OCI-LY1 (cell line): ENCODE measurements around the gene STAT4.
A peak's percentile ranks its signal among the peaks of the same experiment; 100 is the strongest.

Experiments used
- H2AFZ ChIP-seq: fragments of 200-600 bp; sonication (generic), shearing (Covaris generic); 2 replicates; pipeline ENCODE4 v1.6.0; 2014; ENCODE audit warnings: antibody characterized with exemption, mild to moderate bottlenecking, low read length
- H3F3A ChIP-seq: fragments of 200-600 bp; sonication (generic), shearing (Covaris generic); 2 replicates; pipeline ENCODE4 v1.6.0; 2014; ENCODE audit warnings: mild to moderate bottlenecking, antibody characterized with exemption, low read length, moderate library complexity; ENCODE audit not compliant: insufficient read depth
- H3K27ac ChIP-seq: fragments of 200-600 bp; sonication (generic); 2 replicates; pipeline ENCODE4 v1.5.1; 2014; ENCODE audit warnings: low read length, mixed run types, mild to moderate bottlenecking, low read depth; ENCODE audit not compliant: poor library complexity, severe bottlenecking
- H3K27me3 ChIP-seq: fragments of 200-600 bp; sonication (generic); 2 replicates; pipeline ENCODE4 v1.6.0; 2014; ENCODE audit warnings: antibody characterized with exemption, mild to moderate bottlenecking, low read length, moderate library complexity; ENCODE audit not compliant: insufficient read depth
- H3K36me3 ChIP-seq: fragments of 200-600 bp; sonication (generic); 2 replicates; pipeline ENCODE4 v1.6.1; 2014; ENCODE audit warnings: mild to moderate bottlenecking, antibody characterized with exemption, low read length, moderate library complexity, mixed read lengths; ENCODE audit not compliant: insufficient read depth
- H3K4me1 ChIP-seq: fragments of 200-600 bp; sonication (generic); 2 replicates; pipeline ENCODE4 v1.5.1; 2014; ENCODE audit warnings: mild to moderate bottlenecking, low read length, moderate library complexity; ENCODE audit not compliant: insufficient read depth, severe bottlenecking
- H3K4me2 ChIP-seq: fragments of 200-600 bp; sonication (generic), shearing (Covaris generic); 2 replicates; pipeline ENCODE4 v1.6.1; 2014; ENCODE audit warnings: low read length
- H3K4me3 ChIP-seq: fragments of 200-600 bp; sonication (generic); 2 replicates; pipeline ENCODE4 v1.5.1; 2014; ENCODE audit warnings: low read length, low read depth, mild to moderate bottlenecking, mixed read lengths; ENCODE audit not compliant: poor library complexity, severe bottlenecking
- H3K79me2 ChIP-seq: fragments of 200-600 bp; shearing (Covaris generic); 2 replicates; pipeline ENCODE4 v1.6.1; 2016; ENCODE audit warnings: mixed run types, low read length, mixed read lengths; ENCODE audit not compliant: insufficient read depth
- H3K9ac ChIP-seq: fragments of 200-600 bp; sonication (generic), shearing (Covaris generic); 2 replicates; pipeline ENCODE4 v1.6.1; 2014; ENCODE audit warnings: mild to moderate bottlenecking, low read length, mixed read lengths
- H3K9me2 ChIP-seq: fragments of 200-600 bp; sonication (generic), shearing (Covaris generic); 2 replicates; pipeline ENCODE4 v1.6.1; 2014; ENCODE audit warnings: low read depth, mild to moderate bottlenecking, low read length, mixed read lengths
- H3K9me3 ChIP-seq: fragments of 200-600 bp; shearing (Covaris generic); 2 replicates; pipeline ENCODE4 v1.6.1; 2014; ENCODE audit warnings: low read length, mixed read lengths
- H4K20me1 ChIP-seq: fragments of 200-600 bp; sonication (generic), shearing (Covaris generic); 2 replicates; pipeline ENCODE4 v1.6.0; 2016; ENCODE audit warnings: mild to moderate bottlenecking, low read length; ENCODE audit not compliant: insufficient read depth
- CTCF ChIP-seq: fragments of 200-600 bp; sonication (generic), shearing (Covaris generic); IDR thresholded peaks from 2 replicates; pipeline ENCODE4 v1.5.1; 2017; ENCODE audit warnings: mild to moderate bottlenecking, antibody characterized with exemption, low read length, moderate library complexity, mixed read lengths
- EZH2 ChIP-seq: fragments of 200-600 bp; sonication (generic), shearing (Covaris generic); IDR thresholded peaks from 2 replicates; pipeline ENCODE4 v1.8.0; 2017; ENCODE audit warnings: borderline replicate concordance, mixed run types, mild to moderate bottlenecking, antibody characterized with exemption, low read length, moderate library complexity, mixed read lengths

STAT4 gene

DNA sequence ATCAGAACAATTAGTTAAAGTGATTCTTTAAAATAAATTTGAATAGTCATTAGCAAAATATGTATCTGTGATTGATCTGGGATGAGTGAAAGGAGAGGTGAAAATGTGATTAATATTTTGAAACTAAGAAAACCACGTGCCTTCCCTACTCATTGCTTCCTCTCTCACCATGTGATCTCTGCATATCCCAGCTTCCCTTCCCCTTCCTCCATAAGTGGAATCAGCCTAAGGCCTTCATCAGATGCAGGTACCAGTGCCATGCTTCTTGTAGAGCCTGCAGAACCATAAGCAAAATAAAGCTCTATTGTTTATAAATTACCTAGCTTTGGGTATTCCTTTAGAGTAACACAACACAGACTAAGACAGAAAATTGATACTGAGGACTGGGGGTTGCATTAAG lies 125.7 kb downstream of the STAT4 start:
- H3K4me3 ChIP-seq: no peak overlapping the region
- no peaks in the 10 kb centered on the region for H3K9me3 ChIP-seq
- H3F3A ChIP-seq: no peaks in the 10 kb centered on the region
- H3K4me2 ChIP-seq: no peak overlapping the region
- H3K79me2 ChIP-seq: no peaks in the 10 kb centered on the region
- H3K27ac ChIP-seq: no peak overlapping the region
- TF ChIP-seq CTCF (no peak), EZH2 (no peak)
- H3K27me3 ChIP-seq: no peaks in the 10 kb centered on the region
- no peak overlapping the region for H2AFZ ChIP-seq
- peaks cover 12% of the 10 kb centered on the region for H3K4me1 ChIP-seq
- no peaks in the 10 kb centered on the region for H4K20me1 ChIP-seq
- H3K9me2 ChIP-seq: no peaks in the 10 kb centered on the region
- H3K9ac ChIP-seq: no peak overlapping the region
- H3K36me3 ChIP-seq: no peaks in the 10 kb centered on the region

GRCh38 chr2:191023235-191023679 lies 127.5 kb downstream of the STAT4 start:
- Histone ChIP-seq H3K4me1 (peaks cover 19% of the 10 kb centered on the region), H3K36me3 (no peaks in the 10 kb centered on the region), H3K9me3 (no peaks in the 10 kb centered on the region), H2AFZ (no peak overlapping the region), H3K79me2 (no peaks in the 10 kb centered on the region), H3K4me3 (no peak overlapping the region), H4K20me1 (no peaks in the 10 kb centered on the region), H3K27me3 (no peaks in the 10 kb centered on the region), H3K27ac (no peak overlapping the region), H3F3A (no peaks in the 10 kb centered on the region), H3K9ac (no peak overlapping the region), H3K9me2 (no peaks in the 10 kb centered on the region), H3K4me2 (no peak overlapping the region)
- no peak for TF ChIP-seq EZH2
- TF ChIP-seq CTCF: no peak

- peak overlapping the region; percentile 73 for H3K4me2 ChIP-seq
- peaks cover 19% of the 10 kb centered on the region for H3K4me1 ChIP-seq
- peak overlapping the region; percentile 79 for H3K9ac ChIP-seq
- H2AFZ ChIP-seq: no peak overlapping the region
- no peaks in the 10 kb centered on the region for H3K9me3 ChIP-seq
- no peaks in the 10 kb centered on the region for H3K27me3 ChIP-seq
- TF ChIP-seq EZH2 (no peak), CTCF (no peak)
- peak overlapping the region; percentile 19 for H3K27ac ChIP-seq
- no peaks in the 10 kb centered on the region for H4K20me1 ChIP-seq
- H3F3A ChIP-seq: no peaks in the 10 kb centered on the region
- H3K79me2 ChIP-seq: no peaks in the 10 kb centered on the region
- peak overlapping the region; percentile 68 for H3K4me3 ChIP-seq
- H3K36me3 ChIP-seq: no peaks in the 10 kb centered on the region
- H3K9me2 ChIP-seq: no peaks in the 10 kb centered on the region
These were observed 129.9 kb downstream of the STAT4 start for GRCh38 chr2:191020742-191021381.
